ENCODE data around the gene PRDM4.

PRDM4 gene

DNA sequence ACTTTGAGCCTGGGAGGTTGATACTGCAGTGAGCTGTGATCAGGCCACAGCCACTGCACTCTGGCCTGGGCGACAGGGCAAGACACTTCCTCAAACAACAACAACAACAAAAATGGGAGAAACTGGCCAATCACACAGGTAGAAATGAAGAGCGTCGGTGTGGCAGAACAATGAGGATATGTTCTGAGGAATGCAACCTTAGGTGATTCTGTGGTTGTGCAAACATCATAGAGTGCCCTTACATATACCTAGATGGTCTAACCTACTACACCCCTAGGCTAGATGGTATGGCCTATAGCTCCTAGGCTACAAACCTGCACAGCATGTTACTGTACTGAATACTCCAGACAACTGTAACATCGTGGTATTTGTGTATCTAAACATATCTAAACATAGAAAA is 3.7 kb upstream of the PRDM4 start:
- peaks cover 21% of the 10 kb centered on the region for H3K27me3 ChIP-seq (ENCODE audit: insufficient read depth, low read depth, severe bottlenecking)
- H3K36me3 ChIP-seq: no peaks in the 10 kb centered on the region
- H3K4me3 ChIP-seq (ENCODE audit: low read depth, low read length): no peak overlapping the region
- DNase-seq: no peak
- H3K27ac ChIP-seq: no peak overlapping the region
- TF ChIP-seq, protein P1, sequence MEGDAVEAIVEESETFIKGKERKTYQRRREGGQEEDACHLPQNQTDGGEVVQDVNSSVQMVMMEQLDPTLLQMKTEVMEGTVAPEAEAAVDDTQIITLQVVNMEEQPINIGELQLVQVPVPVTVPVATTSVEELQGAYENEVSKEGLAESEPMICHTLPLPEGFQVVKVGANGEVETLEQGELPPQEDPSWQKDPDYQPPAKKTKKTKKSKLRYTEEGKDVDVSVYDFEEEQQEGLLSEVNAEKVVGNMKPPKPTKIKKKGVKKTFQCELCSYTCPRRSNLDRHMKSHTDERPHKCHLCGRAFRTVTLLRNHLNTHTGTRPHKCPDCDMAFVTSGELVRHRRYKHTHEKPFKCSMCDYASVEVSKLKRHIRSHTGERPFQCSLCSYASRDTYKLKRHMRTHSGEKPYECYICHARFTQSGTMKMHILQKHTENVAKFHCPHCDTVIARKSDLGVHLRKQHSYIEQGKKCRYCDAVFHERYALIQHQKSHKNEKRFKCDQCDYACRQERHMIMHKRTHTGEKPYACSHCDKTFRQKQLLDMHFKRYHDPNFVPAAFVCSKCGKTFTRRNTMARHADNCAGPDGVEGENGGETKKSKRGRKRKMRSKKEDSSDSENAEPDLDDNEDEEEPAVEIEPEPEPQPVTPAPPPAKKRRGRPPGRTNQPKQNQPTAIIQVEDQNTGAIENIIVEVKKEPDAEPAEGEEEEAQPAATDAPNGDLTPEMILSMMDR (IDR thresholded peaks at IDR 0.05; ENCODE audit: low read depth, low read length): no peak
- no peaks in the 10 kb centered on the region for H3K9me3 ChIP-seq (ENCODE audit: severe bottlenecking)

DNA sequence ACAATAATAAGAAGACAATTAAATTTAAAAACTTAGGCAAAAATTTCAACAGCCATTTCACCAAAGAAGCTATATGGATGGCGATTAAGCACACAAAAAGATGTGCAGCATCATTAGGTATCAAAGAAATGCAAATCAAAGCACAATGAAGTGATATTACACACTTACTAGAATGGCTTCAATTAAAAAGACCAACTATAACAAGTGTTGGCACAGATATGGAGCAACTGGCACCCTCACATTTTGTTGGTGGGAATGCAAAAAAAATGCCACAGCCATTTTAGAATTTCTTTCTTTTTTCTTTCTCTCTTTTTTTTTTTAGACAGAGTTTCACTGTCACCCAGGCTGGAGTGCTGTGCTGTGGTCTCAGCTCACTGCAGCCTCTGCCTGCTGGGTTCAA is 1.9 kb upstream of the PRDM4 start:
- TF ChIP-seq, protein P1 (IDR thresholded peaks at IDR 0.05; ENCODE audit: low read depth, low read length): no peak
- Histone ChIP-seq H3K27me3 (ENCODE audit: insufficient read depth, low read depth, severe bottlenecking) (peaks cover 17% of the 10 kb centered on the region), H3K4me3 (ENCODE audit: low read depth, low read length) (no peak overlapping the region), H3K27ac (no peak overlapping the region), H3K36me3 (peaks cover 12% of the 10 kb centered on the region), H3K9me3 (ENCODE audit: severe bottlenecking) (no peaks in the 10 kb centered on the region)
- no peak for DNase-seq

DNA sequence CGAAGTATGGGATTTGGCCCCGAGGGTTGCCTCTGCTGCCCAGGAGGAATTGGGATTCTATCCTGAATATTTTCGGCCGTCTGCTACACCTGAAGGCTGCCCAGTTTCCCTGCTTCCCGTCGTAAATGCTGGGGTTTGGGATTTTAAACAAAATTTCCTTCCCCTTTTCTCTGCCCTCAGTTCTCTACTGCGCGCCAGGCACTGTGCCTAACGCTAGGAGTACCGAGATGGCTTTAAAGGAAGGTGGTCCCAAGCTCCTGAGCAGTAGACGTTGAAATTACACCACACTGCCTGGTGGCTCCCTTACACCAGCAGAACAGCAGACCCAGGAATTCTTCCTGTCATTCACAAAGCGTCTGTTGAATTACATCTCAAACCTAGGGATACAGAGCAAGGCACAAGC is 566 bp upstream of the PRDM4 start:
- TF ChIP-seq, protein P1 (IDR thresholded peaks at IDR 0.05; ENCODE audit: low read depth, low read length): no peak
- H3K27me3 ChIP-seq (ENCODE audit: insufficient read depth, low read depth, severe bottlenecking): peaks cover 10% of the 10 kb centered on the region
- no peaks in the 10 kb centered on the region for H3K9me3 ChIP-seq (ENCODE audit: severe bottlenecking)
- DNase-seq: no peak
- peaks cover 26% of the 10 kb centered on the region for H3K36me3 ChIP-seq
- no peak overlapping the region for H3K27ac ChIP-seq
- H3K4me3 ChIP-seq (ENCODE audit: low read depth, low read length): peak overlapping the region; percentile 49

DNA sequence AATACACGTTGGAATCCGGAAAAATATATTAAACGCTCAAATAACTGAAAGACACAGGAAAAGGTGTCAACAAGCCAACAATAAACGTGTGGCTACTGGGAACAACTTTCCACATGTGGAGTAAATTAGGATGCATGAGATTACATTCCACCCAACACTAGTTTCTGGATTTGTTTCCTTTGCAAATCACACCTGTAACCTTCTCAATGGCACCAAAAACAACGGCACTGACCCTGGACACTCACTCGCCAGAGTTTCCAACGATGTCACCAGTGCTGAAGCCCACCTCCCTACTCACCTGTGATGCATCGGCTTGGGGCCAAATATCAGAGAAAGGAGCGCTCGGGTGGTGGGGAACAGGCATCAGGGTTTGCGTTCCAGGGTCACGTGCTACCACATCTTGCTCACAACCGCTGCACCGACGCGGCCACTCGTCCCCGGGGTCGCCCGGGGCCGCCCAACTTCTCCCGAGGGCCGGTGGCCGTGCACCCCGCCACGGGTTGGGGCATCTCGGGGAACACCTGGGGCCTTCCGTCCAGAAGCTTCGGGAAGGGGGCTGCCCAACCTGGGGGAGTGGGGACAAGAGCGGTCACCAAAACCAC is 629 bp downstream of the PRDM4 start:
- no peak for DNase-seq

DNA sequence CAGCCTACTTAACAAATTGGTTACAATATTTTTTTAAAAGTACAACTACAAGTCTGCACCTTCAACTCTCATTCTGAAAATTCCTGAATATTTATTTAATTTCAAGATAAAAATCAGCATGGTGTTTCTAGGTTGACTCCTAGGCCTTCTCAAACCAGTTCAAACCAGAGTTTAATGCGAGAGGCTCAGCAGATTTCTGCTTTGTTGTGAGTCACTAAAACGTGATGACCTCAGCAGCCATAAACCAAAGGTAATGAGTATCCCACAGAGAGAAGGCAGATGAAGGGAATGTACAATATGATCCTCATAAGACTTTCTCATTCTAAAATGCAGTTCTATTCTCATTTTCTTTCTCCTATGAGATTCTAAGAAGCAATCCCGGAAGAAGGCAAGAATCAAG is 1.5 kb downstream of the PRDM4 start:
- 0 out of 2 replicates have a peak overlapping the region, but pooled peaks have one; percentile 91 for H3K4me3 ChIP-seq (ENCODE audit: low read depth, low read length)
- peaks cover 10% of the 10 kb centered on the region for H3K27me3 ChIP-seq (ENCODE audit: insufficient read depth, low read depth, severe bottlenecking)
- no peak for DNase-seq
- peaks cover 45% of the 10 kb centered on the region for H3K36me3 ChIP-seq
- TF ChIP-seq, protein P1 (IDR thresholded peaks at IDR 0.05; ENCODE audit: low read depth, low read length): no peak
- no peak overlapping the region for H3K27ac ChIP-seq
- no peaks in the 10 kb centered on the region for H3K9me3 ChIP-seq (ENCODE audit: severe bottlenecking)

More for the DNA sequence above, 629 bp downstream of the PRDM4 start:
- H3K27ac ChIP-seq: peak overlapping the region; percentile 62
- H3K27me3 ChIP-seq (ENCODE audit: insufficient read depth, low read depth, severe bottlenecking): peaks cover 10% of the 10 kb centered on the region
- peak overlapping the region; percentile 91 for H3K4me3 ChIP-seq (ENCODE audit: low read depth, low read length)
- no peaks in the 10 kb centered on the region for H3K9me3 ChIP-seq (ENCODE audit: severe bottlenecking)
- TF ChIP-seq, protein P1 (IDR thresholded peaks at IDR 0.05; ENCODE audit: low read depth, low read length): no peak
- peaks cover 36% of the 10 kb centered on the region for H3K36me3 ChIP-seq

DNA sequence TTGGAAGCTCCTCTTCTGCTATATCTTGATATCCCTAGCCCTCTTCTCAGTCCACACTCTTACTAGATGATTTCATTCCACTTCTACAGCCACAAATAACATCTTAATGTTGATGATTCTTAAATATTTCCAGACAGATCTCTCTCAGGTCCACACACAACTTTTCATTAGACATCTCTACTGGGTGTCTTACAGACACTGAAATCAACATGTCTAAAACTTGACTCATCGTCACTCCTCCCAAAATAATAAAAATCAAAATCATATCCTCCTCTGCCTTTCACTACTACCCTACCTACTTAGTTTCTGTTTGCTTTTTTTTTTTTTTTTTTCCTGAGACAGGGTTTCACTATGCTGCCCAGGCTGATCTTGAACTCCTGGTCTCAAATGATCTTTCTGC is 11.9 kb downstream of the PRDM4 start:
- DNase-seq: no peak
- Histone ChIP-seq H3K27me3 (ENCODE audit: insufficient read depth, low read depth, severe bottlenecking) (no peaks in the 10 kb centered on the region), H3K27ac (no peak overlapping the region), H3K36me3 (peaks cover 53% of the 10 kb centered on the region), H3K4me3 (ENCODE audit: low read depth, low read length) (no peak overlapping the region), H3K9me3 (ENCODE audit: severe bottlenecking) (no peaks in the 10 kb centered on the region)
- TF ChIP-seq, protein P1 (IDR thresholded peaks at IDR 0.05; ENCODE audit: low read depth, low read length): no peak
